Natural killer cell (primary cell): ENCODE measurements around the gene PATL1. TPM values are rescaled to one million over a fixed set of nuclear protein-coding genes. Genes with fewer than 3 reads are reported as not detected.

Experiments used
- ATAC-seq, 3 donors: fragments of 150-1000 bp in 2 of 3; fragments of 200-7000 bp in 1 of 3; cut with Tn5 transposase; 1 replicate in 1 of 3; 2 replicates in 2 of 3; pipeline ENCODE4 v1.10.0; 2021; ENCODE audit warnings: mild to moderate bottlenecking in 2 of 3, moderate library complexity in 2 of 3
- DNase-seq, 2 donors: peaks; one replicate each; pipeline versions ENCODE4 v3.0.0 to v3.0.0-alpha.2; 2013 to 2021; ENCODE audit warnings: mixed read lengths in 1 of 2
- H3K27ac ChIP-seq: one replicate; pipeline ENCODE4 v1.5.1; 2013; ENCODE audit warnings: mild to moderate bottlenecking, low read length
- H3K27me3 ChIP-seq: one replicate; pipeline ENCODE4 v1.6.1; 2013; ENCODE audit warnings: low read length; ENCODE audit not compliant: control insufficient read depth, insufficient read depth
- H3K36me3 ChIP-seq: one replicate; pipeline ENCODE4 v1.6.1; 2013; ENCODE audit warnings: low read length; ENCODE audit not compliant: control insufficient read depth, insufficient read depth
- H3K4me1 ChIP-seq: one replicate; pipeline ENCODE4 v1.6.1; 2013; ENCODE audit warnings: low read length; ENCODE audit not compliant: control insufficient read depth, insufficient read depth
- H3K4me3 ChIP-seq: one replicate; pipeline ENCODE4 v1.5.1; 2013; ENCODE audit warnings: low read length
- H3K9me3 ChIP-seq: one replicate; pipeline ENCODE4 v1.6.1; 2013; ENCODE audit warnings: low read length; ENCODE audit not compliant: control insufficient read depth, insufficient read depth
- H3K27ac Mint-ChIP-seq, 2 donors: one replicate each; pipeline ENCODE4 v1.8.0; 2022; ENCODE audit warnings: mild to moderate bottlenecking in 2 of 2, mixed read lengths in 2 of 2, moderate library complexity in 1 of 2
- H3K27me3 Mint-ChIP-seq, 2 donors: one replicate each; pipeline ENCODE4 v1.8.0; 2022; ENCODE audit warnings: low read depth in 2 of 2, mixed read lengths in 2 of 2
- H3K36me3 Mint-ChIP-seq: one replicate; pipeline ENCODE4 v1.8.0; 2022; ENCODE audit warnings: mixed read lengths
- H3K4me1 Mint-ChIP-seq, 2 donors: one replicate each; pipeline ENCODE4 v1.8.0; 2022; ENCODE audit warnings: mixed read lengths in 2 of 2
- H3K4me3 Mint-ChIP-seq: one replicate; pipeline ENCODE4 v1.8.0; 2022; ENCODE audit warnings: mild to moderate bottlenecking, moderate library complexity, mixed read lengths
- H3K9me3 Mint-ChIP-seq, 2 donors: one replicate each; pipeline ENCODE4 v1.8.0; 2022; ENCODE audit warnings: mixed read lengths in 2 of 2
- CTCF ChIP-seq: fragments of 200-600 bp; IDR thresholded peaks from one replicate; pipeline ENCODE4 v1.8.0; 2022; ENCODE audit warnings: antibody characterized with exemption
- WGBS: methylation state at CpG from one replicate; pipeline ENCODE4 v1.1.7; 2013; ENCODE audit warnings: missing lambda C conversion rate; ENCODE audit not compliant: insufficient coverage; 5-methylcytosine and 5-hydroxymethylcytosine counted together
- intact Hi-C: fragments of 100-400 bp; cut with micrococcal nuclease; formaldehyde crosslinking; loops from one replicate; pipeline ENCODE4 v1.14.2; 2022
- total RNA-seq, 4 donors: library from RNA; stranded (reverse); fragments of 120-200 nt in 1 of 4; gene quantifications; one replicate each; pipeline versions ENCODE4 v1.2.3 to v1.2.4, GENCODE V29; 2013 to 2022

The PATL1 gene
- total RNA-seq, 3 donors from 2014 or later (not counting 1 experiment from before 2014, with no cell fraction given), result 56.8 to 69.4 (median 58.1) TPM

GRCh38 chr11:59668188-59668949, 468 bp downstream of the PATL1 start:
- DNase-seq, result peak; percentile 58 to 87
- Mint-ChIP-seq H3K27ac (peak overlapping the region; percentile 98 to 100), H3K4me3 (peak overlapping the region; percentile 88), H3K27me3 (no peaks in the 10 kb centered on the region), H3K4me1 (peaks cover 29 to 35% of the 10 kb centered on the region in 2 donors), H3K9me3 (no peaks in the 10 kb centered on the region), H3K36me3 (no peaks in the 10 kb centered on the region)
- Histone ChIP-seq H3K36me3 (peaks cover 32% of the 10 kb centered on the region), H3K27ac (peak overlapping the region; percentile 99), H3K9me3 (no peaks in the 10 kb centered on the region), H3K27me3 (no peaks in the 10 kb centered on the region), H3K4me3 (peak overlapping the region; percentile 94), H3K4me1 (peaks cover 18% of the 10 kb centered on the region)
- intact Hi-C loops, result loop anchor here (2.0 kb wide), 2 partner anchors 118 to 142 kb away; partner anchors contain the start of gene MRPL16
- peak; percentile 44 to 54 (median 52) for ATAC-seq
- under 1% methylated on average over 35 of the region's 39 CpGs for WGBS
- TF ChIP-seq CTCF, result no peak

- Mint-ChIP-seq H3K4me3 (peak overlapping the region; percentile 88), H3K9me3 (no peaks in the 10 kb centered on the region), H3K36me3 (no peaks in the 10 kb centered on the region), H3K27me3 (no peaks in the 10 kb centered on the region), H3K4me1 (peaks cover 29 to 35% of the 10 kb centered on the region in 2 donors), H3K27ac (peak overlapping the region; percentile 98 to 100)
- H3K4me3 ChIP-seq, result peak overlapping the region; percentile 94
- H3K27me3 ChIP-seq, result no peaks in the 10 kb centered on the region
- intact Hi-C loops, result loop anchor here (2.0 kb wide), 2 partner anchors 117 to 143 kb away; partner anchors contain the start of gene MRPL16
- no peak for TF ChIP-seq CTCF
- 54% methylated on average over 3 of the region's 3 CpGs for WGBS
- peaks cover 18% of the 10 kb centered on the region for H3K4me1 ChIP-seq
- no peaks in the 10 kb centered on the region for H3K9me3 ChIP-seq
- DNase-seq (no peak), ATAC-seq (no peak)
- H3K27ac ChIP-seq, result no peak overlapping the region
- peaks cover 37% of the 10 kb centered on the region for H3K36me3 ChIP-seq
Observed at GRCh38 chr11:59667812-59668187, 1.0 kb downstream of the PATL1 start.

- Mint-ChIP-seq H3K4me1 (peaks cover 29 to 35% of the 10 kb centered on the region in 2 donors), H3K36me3 (no peaks in the 10 kb centered on the region), H3K27me3 (no peaks in the 10 kb centered on the region), H3K27ac (peak overlapping the region; percentile 98 to 100), H3K4me3 (peak overlapping the region; percentile 1), H3K9me3 (no peaks in the 10 kb centered on the region)
- peaks cover 18% of the 10 kb centered on the region for H3K4me1 ChIP-seq
- DNase-seq (no peak), ATAC-seq (no peak)
- H3K27me3 ChIP-seq, result no peaks in the 10 kb centered on the region
- 67% methylated on average over 1 of the region's 1 CpG for WGBS
- peaks cover 40% of the 10 kb centered on the region for H3K36me3 ChIP-seq
- no peak for TF ChIP-seq CTCF
- no peak overlapping the region for H3K27ac ChIP-seq
- no peak overlapping the region for H3K4me3 ChIP-seq
- intact Hi-C loops, result no loop called here
- H3K9me3 ChIP-seq, result no peaks in the 10 kb centered on the region
Observed at GRCh38 chr11:59666969-59667368, 1.9 kb downstream of the PATL1 start.
